Measurements from ENCODE around the gene PHKA2.

Gene PHKA2

DNA sequence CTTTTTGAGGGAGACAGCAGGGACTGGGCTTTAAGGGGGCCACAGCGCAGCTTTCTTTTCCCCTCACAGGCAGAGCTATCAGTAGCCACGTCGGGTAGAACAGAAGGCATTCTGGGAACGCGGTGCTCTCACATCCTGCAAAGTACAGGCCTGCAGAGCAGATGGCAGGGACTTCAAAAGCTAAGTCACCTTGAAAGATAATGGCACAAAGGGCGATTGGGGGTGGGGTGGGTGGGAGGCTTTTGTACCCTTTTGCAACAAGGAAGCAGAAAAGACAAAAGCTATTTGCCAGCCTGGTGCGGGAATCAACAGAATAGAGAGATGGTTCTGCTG, 93.9 kb downstream of the PHKA2 start:
- no peak for DNase-seq (ENCODE audit: low read depth)

DNA sequence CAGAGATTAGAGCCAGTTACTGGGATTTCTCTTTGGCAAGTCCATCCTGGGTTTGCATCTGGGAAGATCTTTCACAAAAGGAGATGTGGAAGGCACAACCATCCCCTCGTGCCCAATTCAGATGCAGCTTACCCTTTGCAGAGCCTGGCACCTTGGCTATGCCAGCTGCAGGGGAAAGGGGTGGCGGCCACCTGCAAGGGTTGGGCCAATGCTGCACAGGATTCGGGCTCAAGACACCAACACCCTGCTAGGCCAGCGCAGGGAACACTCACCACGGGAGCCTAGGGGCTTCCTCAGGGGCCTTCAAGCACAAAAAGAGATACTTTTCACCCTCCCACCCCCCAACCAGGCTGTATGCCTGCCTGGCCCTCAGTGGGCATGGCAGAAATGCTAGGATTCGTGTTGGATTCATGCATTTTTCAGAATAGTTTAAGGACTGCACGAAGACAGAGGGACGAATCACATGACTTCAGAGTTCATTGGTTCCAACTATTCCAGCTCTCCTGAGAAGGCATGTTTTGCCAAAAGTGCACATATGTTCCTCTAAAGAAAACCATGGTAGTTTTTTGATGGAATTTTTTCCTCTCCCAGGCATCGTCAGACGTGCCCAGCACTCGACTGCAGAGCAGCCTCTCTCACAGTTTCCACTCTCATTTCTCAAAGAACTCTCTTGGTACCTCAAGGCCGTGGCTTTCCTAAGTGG, 94.4 kb downstream of the PHKA2 start:
- DNase-seq (ENCODE audit: low read depth), result no peak

- DNase-seq (ENCODE audit: low read depth), result no peak
These were observed 95.6 kb downstream of the PHKA2 start for GRCh38 chrX:18888281-18888680.

GRCh38 chrX:18887825-18888212, 96.1 kb downstream of the PHKA2 start:
- DNase-seq (ENCODE audit: low read depth), result no peak

- no peak for DNase-seq (ENCODE audit: low read depth)
These were observed 96.6 kb downstream of the PHKA2 start for GRCh38 chrX:18887177-18887824.

GRCh38 chrX:18886344-18887161, 97.4 kb downstream of the PHKA2 start:
- peak; percentile 51 for DNase-seq (ENCODE audit: low read depth)

DNA sequence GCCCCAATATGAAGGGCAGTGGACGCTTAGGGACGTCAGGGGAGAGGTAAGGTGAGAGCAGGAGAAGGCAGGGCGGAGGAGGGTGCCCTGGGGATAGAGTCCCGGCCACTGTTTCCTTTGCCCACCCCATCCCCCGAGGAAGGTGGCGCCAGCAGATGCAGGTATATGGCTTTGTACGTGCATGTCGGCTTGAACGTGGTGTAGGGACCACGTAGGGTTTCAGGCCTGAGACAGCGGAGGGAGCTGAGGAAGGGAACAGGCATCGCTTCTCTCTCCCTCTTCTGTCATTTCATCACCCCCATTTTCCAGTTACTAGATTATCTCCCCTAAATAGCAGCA, 97.9 kb downstream of the PHKA2 start:
- no peak for DNase-seq (ENCODE audit: low read depth)

DNA sequence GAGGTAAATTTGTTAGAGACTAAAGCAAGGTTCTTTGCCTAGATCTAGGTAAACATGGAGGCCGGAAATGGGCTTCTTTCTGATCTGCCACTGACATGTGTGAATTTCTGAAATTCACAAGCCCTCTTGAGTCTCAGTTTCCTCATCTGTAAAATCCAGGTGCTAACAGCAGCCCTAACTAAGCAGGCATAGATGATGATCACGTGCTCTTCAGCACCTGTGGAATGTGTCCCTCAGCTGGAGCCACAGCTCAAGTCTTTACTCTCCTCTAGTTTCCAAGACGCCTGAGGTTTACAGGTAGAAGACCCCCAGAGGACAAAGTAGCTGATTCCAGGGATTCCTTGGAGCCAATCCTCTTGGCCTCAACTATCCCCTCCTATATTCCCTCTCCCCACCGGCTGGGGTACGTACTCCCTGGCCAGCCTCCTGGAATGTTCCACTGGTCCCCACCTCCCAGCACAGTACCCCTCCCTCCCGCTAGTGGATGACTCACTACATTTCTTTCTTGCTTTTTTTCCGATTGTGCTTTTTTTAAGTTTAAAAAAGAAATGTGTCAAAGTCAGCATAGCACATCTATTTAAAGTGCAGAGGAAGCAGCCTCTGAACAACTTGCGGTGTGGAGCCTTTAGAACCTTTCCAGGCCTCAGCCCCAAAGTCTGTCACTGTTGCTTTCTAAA, 98.4 kb downstream of the PHKA2 start:
- DNase-seq (ENCODE audit: low read depth), result no peak

DNA sequence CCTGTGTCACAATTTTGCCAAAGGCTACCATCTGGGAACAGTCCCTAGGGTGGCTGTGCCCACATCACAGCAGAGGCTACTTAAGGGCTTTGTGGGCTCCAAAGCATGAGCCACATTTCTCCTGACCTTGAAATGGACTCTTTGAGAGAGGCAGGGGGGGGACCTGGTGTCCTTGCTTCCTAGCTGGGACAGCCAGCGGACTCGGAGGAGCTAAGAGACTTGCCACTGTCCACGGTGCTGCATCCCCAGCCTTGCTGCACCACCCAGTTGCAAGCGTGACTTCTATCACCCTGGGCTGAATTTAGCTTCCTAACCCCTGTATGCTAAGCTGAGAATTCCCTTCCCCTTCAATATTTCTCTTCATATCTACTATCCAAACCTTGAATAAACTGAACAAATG, 99.0 kb downstream of the PHKA2 start:
- DNase-seq (ENCODE audit: low read depth), result no peak

GRCh38 chrX:18883961-18884765, 99.8 kb downstream of the PHKA2 start:
- DNase-seq (ENCODE audit: low read depth), result no peak

DNA sequence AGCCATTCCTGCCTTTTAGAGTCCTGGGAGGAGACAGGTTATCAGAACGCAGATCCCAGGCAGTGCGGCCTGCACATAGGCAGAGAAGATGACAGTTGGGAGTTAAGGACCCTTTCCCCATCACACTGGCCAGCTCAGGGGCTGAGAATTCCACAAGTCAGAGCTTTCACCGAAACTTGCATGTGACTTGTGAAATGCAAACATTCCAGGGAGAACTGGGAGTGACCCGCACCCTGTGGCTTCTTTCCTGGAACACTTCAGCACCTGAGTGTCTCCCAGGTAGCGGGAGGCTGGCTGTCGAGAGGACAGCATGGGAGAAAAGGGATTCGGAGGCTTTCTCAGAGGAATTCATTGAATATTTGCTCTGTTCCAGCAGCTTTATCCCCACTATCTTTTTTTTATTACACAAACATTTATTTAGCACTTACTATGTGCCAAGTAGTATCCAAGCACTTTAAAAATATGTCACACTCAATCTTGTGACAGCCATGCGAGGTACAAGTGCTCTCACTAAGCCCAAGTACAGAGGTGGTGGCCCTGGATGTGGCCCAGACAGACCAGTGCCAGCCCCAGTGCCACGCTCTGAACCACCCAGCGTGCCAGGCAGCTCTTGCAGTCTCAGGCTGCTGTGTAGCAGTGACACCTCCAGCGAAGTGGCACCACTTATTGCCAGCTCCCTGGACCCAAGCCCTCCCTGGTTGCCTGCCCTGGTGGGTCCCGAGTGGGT, 100.5 kb downstream of the PHKA2 start:
- no peak for DNase-seq (ENCODE audit: low read depth)

DNA sequence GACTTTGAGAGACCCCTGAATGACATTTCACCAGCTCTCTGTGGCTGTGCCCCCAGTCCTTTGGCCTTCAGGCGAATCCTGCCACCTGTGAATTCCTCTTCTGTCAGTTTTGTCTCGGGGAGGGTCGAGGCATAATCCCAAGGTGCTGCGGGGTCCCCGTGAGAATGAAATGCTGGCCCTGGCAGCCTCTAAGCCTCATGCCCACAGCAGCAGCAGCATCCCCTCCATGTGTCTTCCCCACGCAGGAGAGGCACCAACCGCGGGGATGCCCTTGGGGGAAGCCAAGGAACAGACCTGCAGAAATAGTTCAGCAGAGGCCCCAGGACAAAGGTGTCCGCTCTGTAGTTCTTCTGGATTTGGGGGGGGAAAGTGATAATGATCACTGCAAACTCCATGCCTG, 104.8 kb downstream of the PHKA2 start:
- DNase-seq (ENCODE audit: low read depth), result no peak

DNA sequence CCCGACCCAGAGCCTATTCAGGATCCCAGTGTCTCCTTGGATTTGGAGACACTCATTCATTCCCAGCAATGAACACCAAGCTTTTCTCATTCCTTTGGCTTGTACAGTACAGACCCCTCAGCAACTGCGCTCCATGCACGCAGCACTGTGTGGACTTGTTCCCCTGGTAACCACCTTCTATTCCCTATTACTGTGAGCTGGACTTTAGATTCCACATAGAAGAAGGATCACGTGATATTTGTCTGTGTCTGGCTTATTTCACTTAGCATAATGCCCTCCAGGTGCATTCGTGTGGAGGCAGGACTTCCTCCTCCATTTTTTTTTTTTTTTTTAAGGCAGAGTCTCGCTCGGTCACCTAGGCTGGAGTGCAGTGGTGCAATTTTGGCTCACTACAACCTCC, 106.4 kb downstream of the PHKA2 start:
- DNase-seq (ENCODE audit: low read depth), result no peak

- DNase-seq (ENCODE audit: low read depth), result no peak
These were observed 108.5 kb downstream of the PHKA2 start for GRCh38 chrX:18875256-18875878.

DNA sequence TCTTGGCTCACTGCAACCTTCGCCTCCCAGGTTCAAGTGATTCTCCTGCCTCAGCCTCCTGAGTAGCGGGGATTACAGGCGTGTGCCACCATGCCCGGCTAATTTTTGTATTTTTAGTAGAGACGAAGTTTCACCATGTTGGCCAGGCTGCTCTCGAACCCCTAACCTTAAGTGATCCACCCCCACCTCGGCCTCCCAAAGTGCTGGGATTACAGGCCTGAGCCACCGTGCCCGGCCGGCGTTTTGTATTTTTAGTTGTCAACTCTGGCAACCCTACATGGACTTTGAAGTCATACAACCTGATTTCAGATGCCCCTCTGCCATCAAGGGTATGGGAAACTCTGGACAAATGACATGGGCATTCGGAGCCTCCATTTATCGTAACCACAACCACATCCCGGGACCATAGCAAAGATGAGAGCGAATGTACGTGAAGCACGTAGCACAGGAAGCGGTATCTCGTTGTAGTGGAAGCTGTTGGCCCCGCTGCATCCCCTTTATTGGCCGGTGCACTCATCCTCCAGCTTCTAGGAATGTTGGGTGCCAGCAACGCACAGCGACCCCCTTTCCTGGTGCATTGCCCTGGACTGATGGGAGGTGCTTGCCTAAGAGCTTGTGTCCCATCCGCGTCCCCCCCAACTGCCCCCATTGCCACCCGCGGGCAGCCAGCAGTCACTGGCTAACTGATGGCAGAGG, 109.2 kb downstream of the PHKA2 start:
- no peak for DNase-seq (ENCODE audit: low read depth)

- no peak for DNase-seq (ENCODE audit: low read depth)
These were observed 110.1 kb downstream of the PHKA2 start for GRCh38 chrX:18873836-18874235.

GRCh38 chrX:18873189-18873791, 110.6 kb downstream of the PHKA2 start:
- peak; percentile 74 for DNase-seq (ENCODE audit: low read depth)

DNA sequence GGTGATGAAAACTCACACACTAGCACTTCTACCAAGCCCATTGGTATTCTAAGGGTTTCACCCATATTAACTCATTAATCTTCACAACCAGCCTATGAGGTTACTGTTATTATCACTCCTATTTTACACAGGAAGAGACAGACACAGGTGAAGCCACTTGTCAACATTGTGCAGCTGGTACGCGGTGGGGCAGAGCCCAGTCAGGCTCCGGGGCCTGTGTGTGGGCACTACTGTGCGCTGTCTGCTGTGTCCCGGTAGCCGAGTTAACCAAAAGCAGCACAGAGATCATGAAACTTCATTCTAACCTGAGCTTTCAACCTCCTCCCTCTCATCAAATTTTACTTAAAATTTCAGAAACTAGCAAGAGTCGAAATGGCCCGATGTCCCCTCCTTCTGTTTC, 111.3 kb downstream of the PHKA2 start:
- DNase-seq (ENCODE audit: low read depth), result no peak

GRCh38 chrX:18871970-18872369, 111.9 kb downstream of the PHKA2 start:
- DNase-seq (ENCODE audit: low read depth), result no peak

Measured in ELR (cell line).